ENCODE results near the gene KCNG3. TPM values are rescaled to one million over a fixed set of nuclear protein-coding genes. Genes with fewer than 3 reads are reported as not detected.

Gene KCNG3
- total RNA-seq, 2 donors from 2014 or later, result 0.78 TPM; not detected in 1

DNA sequence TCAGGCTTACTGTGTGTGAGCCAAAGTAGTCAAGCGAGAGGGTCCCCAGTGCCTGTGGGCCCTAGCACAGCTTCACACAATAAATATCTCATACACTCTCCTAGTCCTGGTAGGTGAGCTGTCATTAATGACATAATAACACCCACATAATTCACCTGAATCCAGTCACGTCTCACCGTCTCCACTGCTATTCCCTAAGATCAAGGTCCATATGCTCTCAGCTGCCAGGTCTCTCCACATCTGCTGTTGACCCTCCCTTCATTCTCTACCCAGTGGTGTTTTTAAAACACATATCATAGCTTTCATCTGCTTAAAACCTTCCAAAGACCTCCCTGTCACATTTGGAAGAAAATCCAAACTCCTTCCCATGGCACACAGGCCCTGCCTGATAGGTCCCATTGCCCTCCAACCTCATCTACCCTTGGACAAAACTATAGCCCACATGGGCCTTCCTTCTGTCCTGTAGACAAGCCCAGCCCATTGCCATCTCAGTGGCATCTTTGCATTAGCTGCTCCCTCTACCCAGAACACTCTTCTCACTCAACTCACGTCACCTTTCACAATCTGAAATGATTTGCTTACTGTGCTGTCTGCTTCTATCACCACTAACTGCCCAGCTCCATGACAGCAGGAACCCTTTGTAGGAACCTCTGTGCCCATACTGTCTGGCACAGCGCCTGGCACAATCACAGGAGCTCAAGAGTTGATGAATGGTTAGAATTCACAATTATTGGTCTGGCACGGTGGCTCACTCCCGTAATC is 7.5 kb downstream of the KCNG3 start:
- Histone ChIP-seq H3K9me3 (no peaks in the 10 kb centered on the region), H3K27me3 (replicated peaks; ENCODE audit: insufficient read depth) (no peaks in the 10 kb centered on the region), H3K4me3 (no peak overlapping the region), H3K36me3 (no peaks in the 10 kb centered on the region), H3K27ac (no peak overlapping the region), H3K4me1 (ENCODE audit: control insufficient read depth in 1 of 2, low read depth in 2 of 2) (no peaks in the 10 kb centered on the region)
- TF ChIP-seq, protein P1, sequence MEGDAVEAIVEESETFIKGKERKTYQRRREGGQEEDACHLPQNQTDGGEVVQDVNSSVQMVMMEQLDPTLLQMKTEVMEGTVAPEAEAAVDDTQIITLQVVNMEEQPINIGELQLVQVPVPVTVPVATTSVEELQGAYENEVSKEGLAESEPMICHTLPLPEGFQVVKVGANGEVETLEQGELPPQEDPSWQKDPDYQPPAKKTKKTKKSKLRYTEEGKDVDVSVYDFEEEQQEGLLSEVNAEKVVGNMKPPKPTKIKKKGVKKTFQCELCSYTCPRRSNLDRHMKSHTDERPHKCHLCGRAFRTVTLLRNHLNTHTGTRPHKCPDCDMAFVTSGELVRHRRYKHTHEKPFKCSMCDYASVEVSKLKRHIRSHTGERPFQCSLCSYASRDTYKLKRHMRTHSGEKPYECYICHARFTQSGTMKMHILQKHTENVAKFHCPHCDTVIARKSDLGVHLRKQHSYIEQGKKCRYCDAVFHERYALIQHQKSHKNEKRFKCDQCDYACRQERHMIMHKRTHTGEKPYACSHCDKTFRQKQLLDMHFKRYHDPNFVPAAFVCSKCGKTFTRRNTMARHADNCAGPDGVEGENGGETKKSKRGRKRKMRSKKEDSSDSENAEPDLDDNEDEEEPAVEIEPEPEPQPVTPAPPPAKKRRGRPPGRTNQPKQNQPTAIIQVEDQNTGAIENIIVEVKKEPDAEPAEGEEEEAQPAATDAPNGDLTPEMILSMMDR (IDR thresholded peaks at IDR 0.05), result no peak
- ATAC-seq (ENCODE audit: insufficient number of reproducible peaks, low FRiP score, low read depth) (no peak), DNase-seq (ENCODE audit: low spot score) (no peak)

DNA sequence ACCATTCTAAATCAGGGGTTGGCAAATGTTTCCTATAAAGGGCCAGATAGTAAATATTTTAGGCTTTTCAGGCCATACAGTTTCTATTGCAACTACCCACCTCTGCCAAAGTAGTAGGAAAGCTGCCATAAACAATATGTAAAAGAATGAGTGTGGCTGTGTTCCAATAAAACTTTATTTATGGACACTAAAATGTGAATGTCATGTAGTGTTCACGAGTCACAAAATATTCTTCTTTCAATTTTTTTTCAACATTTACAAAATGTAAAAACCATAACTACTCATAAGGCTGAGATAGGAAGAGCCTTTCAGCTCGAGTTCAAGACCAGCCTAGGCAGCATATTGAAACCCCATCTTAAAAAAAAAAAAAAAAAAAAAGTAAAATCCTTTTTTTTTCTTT is 13.4 kb downstream of the KCNG3 start:
- Histone ChIP-seq H3K27ac (no peak overlapping the region), H3K27me3 (replicated peaks; ENCODE audit: insufficient read depth) (no peaks in the 10 kb centered on the region), H3K36me3 (no peaks in the 10 kb centered on the region), H3K9me3 (no peaks in the 10 kb centered on the region), H3K4me1 (ENCODE audit: control insufficient read depth in 1 of 2, low read depth in 2 of 2) (no peaks in the 10 kb centered on the region), H3K4me3 (no peak overlapping the region)
- no peak for ATAC-seq (ENCODE audit: insufficient number of reproducible peaks, low FRiP score, low read depth)
- TF ChIP-seq, protein P1 (IDR thresholded peaks at IDR 0.05), result no peak
- DNase-seq (ENCODE audit: low spot score), result no peak

DNA sequence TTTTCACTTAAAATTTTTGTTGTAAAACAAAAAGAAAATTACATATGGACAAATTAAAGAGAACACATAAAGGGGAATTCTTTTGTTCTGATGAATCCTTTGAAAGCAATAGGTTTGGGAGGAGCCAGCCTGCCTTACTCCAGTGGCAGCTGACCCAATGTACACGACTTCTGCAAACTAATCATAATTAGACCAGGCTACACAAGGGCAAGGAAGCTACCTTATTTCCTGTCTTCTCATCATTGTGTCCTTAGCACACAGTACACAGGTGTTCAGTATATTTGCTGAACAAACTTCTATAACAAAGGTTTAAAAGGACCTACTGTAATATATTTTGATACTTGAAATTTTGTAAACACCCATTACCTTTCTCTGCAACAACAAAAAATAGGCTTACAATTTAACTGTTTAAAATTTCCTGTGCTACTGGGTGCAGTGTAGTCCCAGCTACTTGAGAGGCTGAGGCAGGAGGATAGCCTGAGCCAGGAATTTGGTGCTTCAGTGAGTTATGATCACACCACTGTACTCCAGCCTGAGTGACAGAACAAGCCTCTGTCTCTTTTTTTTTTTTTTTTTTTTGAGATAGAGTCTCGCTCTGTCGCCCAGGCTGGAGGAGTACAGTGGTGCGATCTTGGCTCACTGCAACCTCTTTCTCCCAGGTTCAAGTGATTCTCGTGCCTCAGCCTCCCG is 18.9 kb downstream of the KCNG3 start:
- no peak overlapping the region for H3K27ac ChIP-seq
- H3K4me3 ChIP-seq, result no peak overlapping the region
- H3K4me1 ChIP-seq (ENCODE audit: control insufficient read depth in 1 of 2, low read depth in 2 of 2), result no peaks in the 10 kb centered on the region
- no peaks in the 10 kb centered on the region for H3K27me3 ChIP-seq (replicated peaks; ENCODE audit: insufficient read depth)
- ATAC-seq (ENCODE audit: insufficient number of reproducible peaks, low FRiP score, low read depth), result no peak
- no peaks in the 10 kb centered on the region for H3K9me3 ChIP-seq
- DNase-seq (ENCODE audit: low spot score), result no peak
- no peaks in the 10 kb centered on the region for H3K36me3 ChIP-seq
- TF ChIP-seq, protein P1 (IDR thresholded peaks at IDR 0.05), result no peak

DNA sequence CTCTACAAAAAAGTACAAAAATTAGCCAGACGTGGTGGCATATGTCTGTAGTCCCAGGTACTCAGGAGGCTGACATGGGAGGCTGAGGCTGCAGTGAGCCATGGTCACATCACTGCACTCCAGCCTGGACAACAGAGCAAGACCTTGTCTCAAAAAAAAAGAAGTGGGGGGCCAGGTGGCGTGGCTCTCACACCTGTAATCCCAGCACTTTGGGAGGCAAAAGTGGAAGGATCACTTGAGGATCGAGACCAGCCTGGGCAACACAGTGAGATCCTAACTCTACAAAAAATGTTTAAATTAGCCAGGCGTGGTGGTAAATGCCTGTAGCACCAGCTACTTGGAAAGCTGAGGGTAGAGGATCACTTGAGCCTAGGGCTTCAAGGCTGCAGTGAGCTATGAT is 23.1 kb downstream of the KCNG3 start:
- H3K27me3 ChIP-seq (replicated peaks; ENCODE audit: insufficient read depth), result no peaks in the 10 kb centered on the region
- H3K27ac ChIP-seq, result no peak overlapping the region
- H3K36me3 ChIP-seq, result no peaks in the 10 kb centered on the region
- H3K9me3 ChIP-seq, result peaks cover 4% of the 10 kb centered on the region
- DNase-seq (ENCODE audit: low spot score), result no peak
- no peak for ATAC-seq (ENCODE audit: insufficient number of reproducible peaks, low FRiP score, low read depth)
- no peaks in the 10 kb centered on the region for H3K4me1 ChIP-seq (ENCODE audit: control insufficient read depth in 1 of 2, low read depth in 2 of 2)
- H3K4me3 ChIP-seq, result no peak overlapping the region
- TF ChIP-seq, protein P1 (IDR thresholded peaks at IDR 0.05), result no peak

DNA sequence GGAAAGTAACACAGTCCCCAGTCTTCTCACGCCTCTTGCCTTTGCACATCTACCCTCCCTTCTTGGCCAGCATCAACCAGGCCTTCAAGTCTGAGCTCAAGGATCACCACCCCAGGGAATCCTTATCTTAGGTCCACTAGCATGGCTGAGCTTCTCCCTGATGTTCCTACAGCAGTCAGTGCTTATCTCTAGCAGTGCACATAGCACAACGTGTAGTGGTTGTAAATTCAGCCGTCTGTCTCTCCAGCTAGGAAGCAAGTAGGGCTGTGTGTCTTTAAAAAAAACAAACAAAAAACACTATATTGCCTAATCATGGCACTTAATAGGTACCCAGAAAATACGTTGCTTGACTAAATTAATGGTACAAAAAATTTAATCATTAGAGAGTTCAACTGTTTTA is 29.2 kb downstream of the KCNG3 start:
- Histone ChIP-seq H3K27me3 (replicated peaks; ENCODE audit: insufficient read depth) (no peaks in the 10 kb centered on the region), H3K36me3 (no peaks in the 10 kb centered on the region), H3K4me1 (ENCODE audit: control insufficient read depth in 1 of 2, low read depth in 2 of 2) (no peaks in the 10 kb centered on the region), H3K9me3 (peaks cover 4% of the 10 kb centered on the region), H3K27ac (no peak overlapping the region), H3K4me3 (no peak overlapping the region)
- ATAC-seq (ENCODE audit: insufficient number of reproducible peaks, low FRiP score, low read depth) (no peak), DNase-seq (ENCODE audit: low spot score) (no peak)
- TF ChIP-seq, protein P1 (IDR thresholded peaks at IDR 0.05), result no peak
